Measurements from ENCODE around the gene RBMS2.

DNA sequence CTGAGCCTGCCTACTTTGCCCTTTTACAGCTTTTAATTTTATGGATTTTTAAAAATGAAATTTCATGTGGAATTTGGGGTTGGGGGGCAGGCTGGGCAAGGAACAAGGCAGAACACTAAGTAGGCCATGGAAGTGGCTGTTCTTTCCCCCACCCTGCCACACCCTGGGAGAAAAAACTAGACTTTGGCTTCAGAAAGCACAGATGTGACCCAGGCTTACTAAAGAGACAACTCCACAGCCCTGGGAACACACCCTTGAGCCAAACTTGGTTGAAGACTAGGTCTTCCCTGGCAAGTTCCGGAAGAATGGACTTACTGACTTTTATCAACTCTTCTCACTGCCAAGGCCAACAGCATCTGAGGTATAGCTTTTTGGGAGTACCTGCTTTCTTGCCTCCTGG is 68.2 kb downstream of the RBMS2 start:
- TF ChIP-seq POLR2A (IDR thresholded peaks at IDR 0.05) = no peak
- TF ChIP-seq EP300 (IDR thresholded peaks at IDR 0.05) = no peak
- TF ChIP-seq, protein P1, sequence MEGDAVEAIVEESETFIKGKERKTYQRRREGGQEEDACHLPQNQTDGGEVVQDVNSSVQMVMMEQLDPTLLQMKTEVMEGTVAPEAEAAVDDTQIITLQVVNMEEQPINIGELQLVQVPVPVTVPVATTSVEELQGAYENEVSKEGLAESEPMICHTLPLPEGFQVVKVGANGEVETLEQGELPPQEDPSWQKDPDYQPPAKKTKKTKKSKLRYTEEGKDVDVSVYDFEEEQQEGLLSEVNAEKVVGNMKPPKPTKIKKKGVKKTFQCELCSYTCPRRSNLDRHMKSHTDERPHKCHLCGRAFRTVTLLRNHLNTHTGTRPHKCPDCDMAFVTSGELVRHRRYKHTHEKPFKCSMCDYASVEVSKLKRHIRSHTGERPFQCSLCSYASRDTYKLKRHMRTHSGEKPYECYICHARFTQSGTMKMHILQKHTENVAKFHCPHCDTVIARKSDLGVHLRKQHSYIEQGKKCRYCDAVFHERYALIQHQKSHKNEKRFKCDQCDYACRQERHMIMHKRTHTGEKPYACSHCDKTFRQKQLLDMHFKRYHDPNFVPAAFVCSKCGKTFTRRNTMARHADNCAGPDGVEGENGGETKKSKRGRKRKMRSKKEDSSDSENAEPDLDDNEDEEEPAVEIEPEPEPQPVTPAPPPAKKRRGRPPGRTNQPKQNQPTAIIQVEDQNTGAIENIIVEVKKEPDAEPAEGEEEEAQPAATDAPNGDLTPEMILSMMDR (IDR thresholded peaks at IDR 0.05) = no peak
